H9 (cell line): ENCODE data around the gene OR8G5. TPM values are rescaled to one million over a fixed set of nuclear protein-coding genes. Genes with fewer than 3 reads are reported as not detected.

Experiments
- DNase-seq: peaks from one replicate; pipeline ENCODE4 v3.0.0-alpha.2; 2017
- H2AFZ ChIP-seq: one replicate; pipeline ENCODE4 v1.6.1; 2013; ENCODE audit warnings: mild to moderate bottlenecking, low read length, control low read depth, moderate library complexity
- H2AK5ac ChIP-seq: 2 replicates; pipeline ENCODE4 v1.6.1; 2013; ENCODE audit warnings: low read length, control low read depth, mixed read lengths; ENCODE audit not compliant: insufficient read length
- H2BK120ac ChIP-seq: one replicate; pipeline ENCODE4 v1.6.1; 2013; ENCODE audit warnings: low read depth, mild to moderate bottlenecking, low read length, control low read depth, inconsistent platforms; ENCODE audit not compliant: poor library complexity, severe bottlenecking
- H2BK12ac ChIP-seq: 2 replicates; pipeline ENCODE4 v1.6.1; 2013; ENCODE audit warnings: low read length, control low read depth, mixed read lengths, low read depth; ENCODE audit not compliant: insufficient read length
- H2BK15ac ChIP-seq: 2 replicates; pipeline ENCODE4 v1.6.1; 2013; ENCODE audit warnings: low read depth, low read length, control low read depth
- H2BK20ac ChIP-seq: one replicate; pipeline ENCODE4 v1.6.1; 2013; ENCODE audit warnings: low read depth, mild to moderate bottlenecking, low read length, control low read depth, inconsistent platforms; ENCODE audit not compliant: poor library complexity, severe bottlenecking
- H2BK5ac ChIP-seq: 2 replicates; pipeline ENCODE4 v1.6.1; 2013; ENCODE audit warnings: low read length, control low read depth, mixed read lengths; ENCODE audit not compliant: insufficient read length
- H3K14ac ChIP-seq: 2 replicates; pipeline ENCODE4 v1.6.1; 2013; ENCODE audit warnings: low read length, control low read depth; ENCODE audit not compliant: insufficient read depth
- H3K18ac ChIP-seq: 2 replicates; pipeline ENCODE4 v1.6.1; 2013; ENCODE audit warnings: low read depth, mild to moderate bottlenecking, mixed read lengths, low read length, control low read depth; ENCODE audit not compliant: insufficient read length
- H3K23ac ChIP-seq: 2 replicates; pipeline ENCODE4 v1.6.1; 2013; ENCODE audit warnings: low read length, control low read depth, mixed read lengths, low read depth; ENCODE audit not compliant: insufficient read length
- H3K23me2 ChIP-seq: 2 replicates; pipeline ENCODE4 v1.6.1; 2013; ENCODE audit warnings: low read depth, mild to moderate bottlenecking, mixed read lengths, low read length, control low read depth; ENCODE audit not compliant: insufficient read length, poor library complexity, severe bottlenecking
- H3K27ac ChIP-seq: 2 replicates; pipeline ENCODE4 v1.5.1; 2013; ENCODE audit warnings: low read length, control low read depth, mixed read lengths, low read depth; ENCODE audit not compliant: insufficient read length
- H3K27me3 ChIP-seq: 2 replicates; pipeline ENCODE4 v1.6.1; 2013; ENCODE audit warnings: low read length, control low read depth, inconsistent platforms; ENCODE audit not compliant: insufficient read depth
- H3K4ac ChIP-seq: 2 replicates; pipeline ENCODE4 v1.6.1; 2013; ENCODE audit warnings: low read depth, mild to moderate bottlenecking, control low read depth, inconsistent platforms, low read length, moderate library complexity
- H3K4me1 ChIP-seq: 2 replicates; pipeline ENCODE4 v1.6.1; 2013; ENCODE audit warnings: low read length, control low read depth, inconsistent platforms; ENCODE audit not compliant: insufficient read depth
- H3K4me2 ChIP-seq: 2 replicates; pipeline ENCODE4 v1.6.1; 2013; ENCODE audit warnings: low read length, control low read depth, mixed read lengths; ENCODE audit not compliant: insufficient read length, insufficient read depth
- H3K56ac ChIP-seq: 2 replicates; pipeline ENCODE4 v1.6.1; 2013; ENCODE audit warnings: low read depth, mild to moderate bottlenecking, mixed read lengths, low read length, control low read depth; ENCODE audit not compliant: insufficient read length
- H3K79me1 ChIP-seq: 2 replicates; pipeline ENCODE4 v1.6.1; 2013; ENCODE audit warnings: low read depth, mild to moderate bottlenecking, moderate library complexity, low read length, control low read depth, inconsistent platforms; ENCODE audit not compliant: insufficient read depth, poor library complexity, severe bottlenecking
- H3K79me2 ChIP-seq: 2 replicates; pipeline ENCODE4 v1.6.1; 2013; ENCODE audit warnings: low read length, control low read depth, inconsistent platforms; ENCODE audit not compliant: insufficient read depth
- H3K9ac ChIP-seq: 2 replicates; pipeline ENCODE4 v1.6.1; 2013; ENCODE audit warnings: low read length, control low read depth, mixed read lengths; ENCODE audit not compliant: insufficient read length; ENCODE audit errors: extremely low read depth
- H3K9me3 ChIP-seq: one replicate; pipeline ENCODE4 v1.6.1; 2013; ENCODE audit warnings: low read depth, low read length, inconsistent platforms; ENCODE audit not compliant: control insufficient read depth
- H3T11ph ChIP-seq: one replicate; pipeline ENCODE4 v1.6.1; 2013; ENCODE audit warnings: mild to moderate bottlenecking, low read length, control low read depth, inconsistent platforms
- H4K20me1 ChIP-seq: one replicate; pipeline ENCODE4 v1.6.1; 2013; ENCODE audit not compliant: control insufficient read depth, insufficient read length, insufficient read depth
- H4K5ac ChIP-seq: 2 replicates; pipeline ENCODE4 v1.6.1; 2013; ENCODE audit warnings: low read depth, mild to moderate bottlenecking, mixed read lengths, low read length, control low read depth; ENCODE audit not compliant: insufficient read length
- H4K8ac ChIP-seq: replicated peaks from 2 replicates; pipeline ENCODE4 v1.6.1; 2013; ENCODE audit warnings: low read length, control low read depth, mixed read lengths, low read depth; ENCODE audit not compliant: insufficient read length
- H4K91ac ChIP-seq: 2 replicates; pipeline ENCODE4 v1.6.1; 2013; ENCODE audit warnings: low read depth, mild to moderate bottlenecking, moderate library complexity, mixed read lengths, low read length, control low read depth; ENCODE audit not compliant: insufficient read length
- H3K27ac Mint-ChIP-seq, 3 experiments: 2 replicates in 2 of 3; 3 replicates in 1 of 3; pipeline ENCODE4 v1.8.0; 2020 to 2021; ENCODE audit warnings: mixed read lengths in 3 of 3, mild to moderate bottlenecking in 1 of 3, moderate library complexity in 1 of 3
- H3K27me3 Mint-ChIP-seq: 2 replicates; pipeline ENCODE4 v1.8.0; 2021; ENCODE audit warnings: low read depth, mild to moderate bottlenecking, moderate library complexity, mixed read lengths
- H3K36me3 Mint-ChIP-seq, 3 experiments: 2 replicates in 2 of 3; 3 replicates in 1 of 3; pipeline ENCODE4 v1.8.0; 2020 to 2021; ENCODE audit warnings: low read depth in 3 of 3, mixed read lengths in 3 of 3; ENCODE audit not compliant: insufficient read depth in 1 of 3
- H3K4me1 Mint-ChIP-seq, 2 experiments: 2 replicates each; pipeline ENCODE4 v1.8.0; 2020; ENCODE audit warnings: mixed read lengths in 2 of 2
- H3K4me3 Mint-ChIP-seq, 2 experiments: 2 replicates in 1 of 2; 3 replicates in 1 of 2; pipeline ENCODE4 v1.8.0; 2020 to 2021; ENCODE audit warnings: mild to moderate bottlenecking in 2 of 2, mixed read lengths in 2 of 2, moderate library complexity in 1 of 2
- H3K9me3 Mint-ChIP-seq, 2 experiments: 2 replicates in 1 of 2; 3 replicates in 1 of 2; pipeline ENCODE4 v1.8.0; 2020; ENCODE audit warnings: mild to moderate bottlenecking in 2 of 2, mixed read lengths in 2 of 2, moderate library complexity in 1 of 2
- CTCF ChIP-seq: fragments of 200-600 bp; sonication (generic); conservative IDR thresholded peaks from 3 replicates; pipeline ENCODE4 v1.8.0; 2021; ENCODE audit warnings: antibody characterized with exemption, mild to moderate bottlenecking
- WGBS: extraction: QIAGEN DNeasy Blood & Tissue Kit; methylation state at CpG from one replicate; pipeline ENCODE4 v1.1.7; 2013; ENCODE audit warnings: missing lambda C conversion rate, low lambda C conversion rate, mixed read lengths; ENCODE audit not compliant: insufficient read length; ENCODE audit errors: extremely low coverage; 5-methylcytosine and 5-hydroxymethylcytosine counted together
- total RNA-seq: library from RNA; stranded (reverse); gene quantifications from 2 replicates; pipeline ENCODE4 v1.2.1, GENCODE V29; 2021

The OR8G5 gene
- total RNA-seq, 1 experiment from 2014 or later, result not detected

- Mint-ChIP-seq H3K36me3 (no peaks in the 10 kb centered on the region), H3K9me3 (no peaks in the 10 kb centered on the region), H3K4me1 (peaks cover 16 to 19% of the 10 kb centered on the region in 2 experiments), H3K27me3 (no peaks in the 10 kb centered on the region; the same call in 1 of the 2 replicates), H3K4me3 (no peak overlapping the region), H3K27ac (no peak overlapping the region)
- H3K4me2 ChIP-seq, result no peak overlapping the region
- no peak overlapping the region for H3K4ac ChIP-seq
- H2BK5ac ChIP-seq, result no peak overlapping the region
- no peak for TF ChIP-seq CTCF
- H3K18ac ChIP-seq, result no peak overlapping the region
- H3K79me1 ChIP-seq, result no peaks in the 10 kb centered on the region
- no peak overlapping the region for H4K5ac ChIP-seq
- no peak overlapping the region for H3K27ac ChIP-seq
- no peak overlapping the region for H3T11ph ChIP-seq
- peaks cover 5% of the 10 kb centered on the region for H3K4me1 ChIP-seq
- H2AK5ac ChIP-seq, result no peak overlapping the region
- no peak overlapping the region for H3K14ac ChIP-seq
- H3K56ac ChIP-seq, result no peak overlapping the region
- no peaks in the 10 kb centered on the region for H3K79me2 ChIP-seq
- no peak overlapping the region for H2BK20ac ChIP-seq
- H2AFZ ChIP-seq, result no peak overlapping the region
- H3K23me2 ChIP-seq, result no peaks in the 10 kb centered on the region
- no peaks in the 10 kb centered on the region for H4K20me1 ChIP-seq
- no peak overlapping the region for H2BK15ac ChIP-seq
- H3K23ac ChIP-seq, result no peak overlapping the region
- no peaks in the 10 kb centered on the region; the same call in 1 of the 2 replicates for H3K27me3 ChIP-seq
- no peak overlapping the region for H2BK120ac ChIP-seq
- no peak for DNase-seq
- H4K8ac ChIP-seq, result no peak overlapping the region
- no peak overlapping the region for H3K9ac ChIP-seq
- WGBS, result no CpG with 5 or more reads among the region's 3 CpGs
- H4K91ac ChIP-seq, result no peak overlapping the region
- no peak overlapping the region for H2BK12ac ChIP-seq
- no peaks in the 10 kb centered on the region for H3K9me3 ChIP-seq
Observed at GRCh38 chr11:124301548-124301947, 45.4 kb downstream of the OR8G5 start.
